H9 (cell line): ENCODE data around the gene CSRP3. TPM values are rescaled to one million over a fixed set of nuclear protein-coding genes. Genes with fewer than 3 reads are reported as not detected.

Experiments used
- DNase-seq: peaks from one replicate; pipeline ENCODE4 v3.0.0-alpha.2; 2017
- H2AFZ ChIP-seq: one replicate; pipeline ENCODE4 v1.6.1; 2013; ENCODE audit warnings: mild to moderate bottlenecking, low read length, control low read depth, moderate library complexity
- H2AK5ac ChIP-seq: 2 replicates; pipeline ENCODE4 v1.6.1; 2013; ENCODE audit warnings: low read length, control low read depth, mixed read lengths; ENCODE audit not compliant: insufficient read length
- H2BK120ac ChIP-seq: one replicate; pipeline ENCODE4 v1.6.1; 2013; ENCODE audit warnings: low read depth, mild to moderate bottlenecking, low read length, control low read depth, inconsistent platforms; ENCODE audit not compliant: poor library complexity, severe bottlenecking
- H2BK12ac ChIP-seq: 2 replicates; pipeline ENCODE4 v1.6.1; 2013; ENCODE audit warnings: low read length, control low read depth, mixed read lengths, low read depth; ENCODE audit not compliant: insufficient read length
- H2BK15ac ChIP-seq: 2 replicates; pipeline ENCODE4 v1.6.1; 2013; ENCODE audit warnings: low read depth, low read length, control low read depth
- H2BK20ac ChIP-seq: one replicate; pipeline ENCODE4 v1.6.1; 2013; ENCODE audit warnings: low read depth, mild to moderate bottlenecking, low read length, control low read depth, inconsistent platforms; ENCODE audit not compliant: poor library complexity, severe bottlenecking
- H2BK5ac ChIP-seq: 2 replicates; pipeline ENCODE4 v1.6.1; 2013; ENCODE audit warnings: low read length, control low read depth, mixed read lengths; ENCODE audit not compliant: insufficient read length
- H3K14ac ChIP-seq: 2 replicates; pipeline ENCODE4 v1.6.1; 2013; ENCODE audit warnings: low read length, control low read depth; ENCODE audit not compliant: insufficient read depth
- H3K18ac ChIP-seq: 2 replicates; pipeline ENCODE4 v1.6.1; 2013; ENCODE audit warnings: low read depth, mild to moderate bottlenecking, mixed read lengths, low read length, control low read depth; ENCODE audit not compliant: insufficient read length
- H3K23ac ChIP-seq: 2 replicates; pipeline ENCODE4 v1.6.1; 2013; ENCODE audit warnings: low read length, control low read depth, mixed read lengths, low read depth; ENCODE audit not compliant: insufficient read length
- H3K23me2 ChIP-seq: 2 replicates; pipeline ENCODE4 v1.6.1; 2013; ENCODE audit warnings: low read depth, mild to moderate bottlenecking, mixed read lengths, low read length, control low read depth; ENCODE audit not compliant: insufficient read length, poor library complexity, severe bottlenecking
- H3K27ac ChIP-seq: 2 replicates; pipeline ENCODE4 v1.5.1; 2013; ENCODE audit warnings: low read length, control low read depth, mixed read lengths, low read depth; ENCODE audit not compliant: insufficient read length
- H3K27me3 ChIP-seq: 2 replicates; pipeline ENCODE4 v1.6.1; 2013; ENCODE audit warnings: low read length, control low read depth, inconsistent platforms; ENCODE audit not compliant: insufficient read depth
- H3K4ac ChIP-seq: 2 replicates; pipeline ENCODE4 v1.6.1; 2013; ENCODE audit warnings: low read depth, mild to moderate bottlenecking, control low read depth, inconsistent platforms, low read length, moderate library complexity
- H3K4me1 ChIP-seq: 2 replicates; pipeline ENCODE4 v1.6.1; 2013; ENCODE audit warnings: low read length, control low read depth, inconsistent platforms; ENCODE audit not compliant: insufficient read depth
- H3K4me2 ChIP-seq: 2 replicates; pipeline ENCODE4 v1.6.1; 2013; ENCODE audit warnings: low read length, control low read depth, mixed read lengths; ENCODE audit not compliant: insufficient read length, insufficient read depth
- H3K56ac ChIP-seq: 2 replicates; pipeline ENCODE4 v1.6.1; 2013; ENCODE audit warnings: low read depth, mild to moderate bottlenecking, mixed read lengths, low read length, control low read depth; ENCODE audit not compliant: insufficient read length
- H3K79me1 ChIP-seq: 2 replicates; pipeline ENCODE4 v1.6.1; 2013; ENCODE audit warnings: low read depth, mild to moderate bottlenecking, moderate library complexity, low read length, control low read depth, inconsistent platforms; ENCODE audit not compliant: insufficient read depth, poor library complexity, severe bottlenecking
- H3K79me2 ChIP-seq: 2 replicates; pipeline ENCODE4 v1.6.1; 2013; ENCODE audit warnings: low read length, control low read depth, inconsistent platforms; ENCODE audit not compliant: insufficient read depth
- H3K9ac ChIP-seq: 2 replicates; pipeline ENCODE4 v1.6.1; 2013; ENCODE audit warnings: low read length, control low read depth, mixed read lengths; ENCODE audit not compliant: insufficient read length; ENCODE audit errors: extremely low read depth
- H3K9me3 ChIP-seq: one replicate; pipeline ENCODE4 v1.6.1; 2013; ENCODE audit warnings: low read depth, low read length, inconsistent platforms; ENCODE audit not compliant: control insufficient read depth
- H3T11ph ChIP-seq: one replicate; pipeline ENCODE4 v1.6.1; 2013; ENCODE audit warnings: mild to moderate bottlenecking, low read length, control low read depth, inconsistent platforms
- H4K20me1 ChIP-seq: one replicate; pipeline ENCODE4 v1.6.1; 2013; ENCODE audit not compliant: control insufficient read depth, insufficient read length, insufficient read depth
- H4K5ac ChIP-seq: 2 replicates; pipeline ENCODE4 v1.6.1; 2013; ENCODE audit warnings: low read depth, mild to moderate bottlenecking, mixed read lengths, low read length, control low read depth; ENCODE audit not compliant: insufficient read length
- H4K8ac ChIP-seq: replicated peaks from 2 replicates; pipeline ENCODE4 v1.6.1; 2013; ENCODE audit warnings: low read length, control low read depth, mixed read lengths, low read depth; ENCODE audit not compliant: insufficient read length
- H4K91ac ChIP-seq: 2 replicates; pipeline ENCODE4 v1.6.1; 2013; ENCODE audit warnings: low read depth, mild to moderate bottlenecking, moderate library complexity, mixed read lengths, low read length, control low read depth; ENCODE audit not compliant: insufficient read length
- H3K27ac Mint-ChIP-seq, 3 experiments: 2 replicates in 2 of 3; 3 replicates in 1 of 3; pipeline ENCODE4 v1.8.0; 2020 to 2021; ENCODE audit warnings: mixed read lengths in 3 of 3, mild to moderate bottlenecking in 1 of 3, moderate library complexity in 1 of 3
- H3K27me3 Mint-ChIP-seq: 2 replicates; pipeline ENCODE4 v1.8.0; 2021; ENCODE audit warnings: low read depth, mild to moderate bottlenecking, moderate library complexity, mixed read lengths
- H3K36me3 Mint-ChIP-seq, 3 experiments: 2 replicates in 2 of 3; 3 replicates in 1 of 3; pipeline ENCODE4 v1.8.0; 2020 to 2021; ENCODE audit warnings: low read depth in 3 of 3, mixed read lengths in 3 of 3; ENCODE audit not compliant: insufficient read depth in 1 of 3
- H3K4me1 Mint-ChIP-seq, 2 experiments: 2 replicates each; pipeline ENCODE4 v1.8.0; 2020; ENCODE audit warnings: mixed read lengths in 2 of 2
- H3K4me3 Mint-ChIP-seq, 2 experiments: 2 replicates in 1 of 2; 3 replicates in 1 of 2; pipeline ENCODE4 v1.8.0; 2020 to 2021; ENCODE audit warnings: mild to moderate bottlenecking in 2 of 2, mixed read lengths in 2 of 2, moderate library complexity in 1 of 2
- H3K9me3 Mint-ChIP-seq, 2 experiments: 2 replicates in 1 of 2; 3 replicates in 1 of 2; pipeline ENCODE4 v1.8.0; 2020; ENCODE audit warnings: mild to moderate bottlenecking in 2 of 2, mixed read lengths in 2 of 2, moderate library complexity in 1 of 2
- WGBS: extraction: QIAGEN DNeasy Blood & Tissue Kit; methylation state at CpG from one replicate; pipeline ENCODE4 v1.1.7; 2013; ENCODE audit warnings: missing lambda C conversion rate, low lambda C conversion rate, mixed read lengths; ENCODE audit not compliant: insufficient read length; ENCODE audit errors: extremely low coverage; 5-methylcytosine and 5-hydroxymethylcytosine counted together
- total RNA-seq: library from RNA; stranded (reverse); gene quantifications from 2 replicates; pipeline ENCODE4 v1.2.1, GENCODE V29; 2021
- TF ChIP-seq, protein P1 (sequence below): fragments of 200-600 bp; sonication (generic); conservative IDR thresholded peaks from 3 replicates; pipeline ENCODE4 v1.8.0; 2021; ENCODE audit warnings: antibody characterized with exemption, mild to moderate bottlenecking

Gene CSRP3
- total RNA-seq, 1 experiment from 2014 or later = not detected

DNA sequence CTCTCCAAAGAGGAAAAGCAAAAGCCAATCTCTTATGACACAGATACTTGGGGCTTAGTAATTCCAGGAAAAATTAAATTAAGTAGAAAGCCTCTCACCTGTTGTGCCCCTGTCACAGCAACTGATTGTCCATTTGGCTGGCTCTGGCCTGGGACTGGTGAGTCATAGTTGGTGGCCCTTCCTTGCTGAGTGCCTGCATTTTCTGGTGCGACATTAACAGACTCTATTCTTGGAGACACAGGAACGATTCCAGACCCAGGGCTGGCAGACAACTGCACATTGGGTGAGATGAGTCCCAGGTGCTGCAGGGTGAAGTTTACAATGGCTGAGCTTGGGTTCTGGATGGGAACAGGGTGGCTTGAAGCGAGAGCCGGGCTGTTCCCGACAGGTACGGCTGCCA is 23.3 kb upstream of the CSRP3 start:
- H3K4me1 ChIP-seq = no peaks in the 10 kb centered on the region
- no peaks in the 10 kb centered on the region for H3K23me2 ChIP-seq
- no peak overlapping the region for H3K14ac ChIP-seq
- H3K27me3 ChIP-seq = no peaks in the 10 kb centered on the region
- H2BK5ac ChIP-seq = no peak overlapping the region
- no peaks in the 10 kb centered on the region for H3K79me2 ChIP-seq
- no peak overlapping the region for H3K56ac ChIP-seq
- no peak overlapping the region for H3K27ac Mint-ChIP-seq
- H2AK5ac ChIP-seq = no peak overlapping the region
- no peak overlapping the region for H3K4ac ChIP-seq
- H4K5ac ChIP-seq = no peak overlapping the region
- TF ChIP-seq, protein P1, sequence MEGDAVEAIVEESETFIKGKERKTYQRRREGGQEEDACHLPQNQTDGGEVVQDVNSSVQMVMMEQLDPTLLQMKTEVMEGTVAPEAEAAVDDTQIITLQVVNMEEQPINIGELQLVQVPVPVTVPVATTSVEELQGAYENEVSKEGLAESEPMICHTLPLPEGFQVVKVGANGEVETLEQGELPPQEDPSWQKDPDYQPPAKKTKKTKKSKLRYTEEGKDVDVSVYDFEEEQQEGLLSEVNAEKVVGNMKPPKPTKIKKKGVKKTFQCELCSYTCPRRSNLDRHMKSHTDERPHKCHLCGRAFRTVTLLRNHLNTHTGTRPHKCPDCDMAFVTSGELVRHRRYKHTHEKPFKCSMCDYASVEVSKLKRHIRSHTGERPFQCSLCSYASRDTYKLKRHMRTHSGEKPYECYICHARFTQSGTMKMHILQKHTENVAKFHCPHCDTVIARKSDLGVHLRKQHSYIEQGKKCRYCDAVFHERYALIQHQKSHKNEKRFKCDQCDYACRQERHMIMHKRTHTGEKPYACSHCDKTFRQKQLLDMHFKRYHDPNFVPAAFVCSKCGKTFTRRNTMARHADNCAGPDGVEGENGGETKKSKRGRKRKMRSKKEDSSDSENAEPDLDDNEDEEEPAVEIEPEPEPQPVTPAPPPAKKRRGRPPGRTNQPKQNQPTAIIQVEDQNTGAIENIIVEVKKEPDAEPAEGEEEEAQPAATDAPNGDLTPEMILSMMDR = no peak
- no peak overlapping the region for H2AFZ ChIP-seq
- no peak for DNase-seq
- no peak overlapping the region for H2BK20ac ChIP-seq
- no peak overlapping the region for H2BK120ac ChIP-seq
- H3K9me3 ChIP-seq = no peaks in the 10 kb centered on the region
- no peaks in the 10 kb centered on the region for H3K27me3 Mint-ChIP-seq
- no peak overlapping the region for H3K4me2 ChIP-seq
- H3K27ac ChIP-seq = no peak overlapping the region
- no peak overlapping the region for H4K91ac ChIP-seq
- H3K9me3 Mint-ChIP-seq = peaks cover 0 to 4% of the 10 kb centered on the region in 2 experiments; a peak in 1 of 5 replicates
- peaks cover 10 to 37% (median 34%) of the 10 kb centered on the region in 3 experiments; a peak in 6 of 7 replicates for H3K36me3 Mint-ChIP-seq
- no peak overlapping the region for H4K8ac ChIP-seq
- peaks cover 0 to 7% of the 10 kb centered on the region in 2 experiments; a peak in 2 of 4 replicates for H3K4me1 Mint-ChIP-seq
- H4K20me1 ChIP-seq = no peaks in the 10 kb centered on the region
- no peak overlapping the region for H3T11ph ChIP-seq
- no peak overlapping the region for H2BK15ac ChIP-seq
- no peak overlapping the region for H3K23ac ChIP-seq
- WGBS = no CpG with 5 or more reads among the region's 6 CpGs
- H2BK12ac ChIP-seq = no peak overlapping the region
- H3K4me3 Mint-ChIP-seq = no peak overlapping the region
- no peak overlapping the region for H3K18ac ChIP-seq
- no peaks in the 10 kb centered on the region for H3K79me1 ChIP-seq
- H3K9ac ChIP-seq = no peak overlapping the region
